WTC11 (cell line): ENCODE data around the gene TLE7. TPM values are rescaled to one million over a fixed set of nuclear protein-coding genes. Genes with fewer than 3 reads are reported as not detected.

ENCODE experiments used
- ATAC-seq: fragments of 200-7000 bp; cut with Tn5 transposase; 2 replicates; pipeline ENCODE4 v1.10.0; 2021; ENCODE audit warnings: mild to moderate bottlenecking, moderate library complexity
- CTCF ChIA-PET: fragments of 300-600 bp; sonication (Branson Sonifier 250); formaldehyde crosslinking; loops from one replicate; lab custom pipeline; 2021; ENCODE audit warnings: antibody characterized with exemption; lab: Charles Lee
- POLR2A ChIA-PET: fragments of 350-600 bp; sonication (Branson Sonifier 250); formaldehyde crosslinking; loops from one replicate; lab custom pipeline; 2021; ENCODE audit warnings: antibody characterized with exemption; lab: Charles Lee
- DNase-seq: peaks from one replicate; pipeline ENCODE4 v3.0.0; 2021; ENCODE audit warnings: low spot score
- H3K27ac Mint-ChIP-seq: 2 replicates; pipeline ENCODE4 v1.8.0; 2021; ENCODE audit warnings: mixed read lengths
- H3K27me3 Mint-ChIP-seq: 2 replicates; pipeline ENCODE4 v1.8.0; 2021; ENCODE audit warnings: low read depth, mild to moderate bottlenecking, moderate library complexity, mixed read lengths
- H3K36me3 Mint-ChIP-seq: 2 replicates; pipeline ENCODE4 v1.8.0; 2021; ENCODE audit warnings: mixed read lengths
- H3K4me1 Mint-ChIP-seq: 2 replicates; pipeline ENCODE4 v1.8.0; 2022; ENCODE audit warnings: mixed read lengths
- H3K4me3 Mint-ChIP-seq: 2 replicates; pipeline ENCODE4 v1.8.0; 2021; ENCODE audit warnings: mild to moderate bottlenecking, moderate library complexity, mixed read lengths
- H3K9me3 Mint-ChIP-seq: 2 replicates; pipeline ENCODE4 v1.8.0; 2021; ENCODE audit warnings: mixed read lengths
- ATF6 ChIP-seq: sonication (generic); formaldehyde crosslinking; IDR thresholded peaks from 2 replicates; pipeline ENCODE4 v1.8.1; 2023; ENCODE audit warnings: mild to moderate bottlenecking, missing genetic modification reagents
- CREM ChIP-seq: sonication (generic); formaldehyde crosslinking; IDR thresholded peaks from 2 replicates; pipeline ENCODE4 v1.8.1; 2022; ENCODE audit warnings: mild to moderate bottlenecking, missing genetic modification reagents, moderate library complexity
- E2F5 ChIP-seq: sonication (generic); formaldehyde crosslinking; IDR thresholded peaks from 2 replicates; pipeline ENCODE4 v1.8.1; 2022; ENCODE audit warnings: mild to moderate bottlenecking, moderate library complexity, missing genetic modification reagents
- ELF4 ChIP-seq: sonication (generic); formaldehyde crosslinking; IDR thresholded peaks from 2 replicates; pipeline ENCODE4 v1.8.1; 2022; ENCODE audit warnings: low read depth, mild to moderate bottlenecking, moderate library complexity, missing genetic modification reagents
- ESRRA ChIP-seq: sonication (generic); formaldehyde crosslinking; IDR thresholded peaks from 2 replicates; pipeline ENCODE4 v1.8.1; 2022; ENCODE audit warnings: mild to moderate bottlenecking, missing genetic modification reagents, borderline replicate concordance
- ETV6 ChIP-seq: sonication (generic); formaldehyde crosslinking; IDR thresholded peaks from 2 replicates; pipeline ENCODE4 v1.8.1; 2022; ENCODE audit warnings: mild to moderate bottlenecking, missing genetic modification reagents
- GABPB1 ChIP-seq: sonication (generic); formaldehyde crosslinking; IDR thresholded peaks from 2 replicates; pipeline ENCODE4 v1.8.1; 2023; ENCODE audit warnings: mild to moderate bottlenecking, missing genetic modification reagents
- HMGXB4 ChIP-seq: sonication (generic); formaldehyde crosslinking; IDR thresholded peaks from 2 replicates; pipeline ENCODE4 v1.8.1; 2023; ENCODE audit warnings: mild to moderate bottlenecking, moderate library complexity, missing genetic modification reagents
- IRF1 ChIP-seq: sonication (generic); formaldehyde crosslinking; IDR thresholded peaks from 2 replicates; pipeline ENCODE4 v1.8.0; 2023; ENCODE audit warnings: missing genetic modification reagents
- MYBL2 ChIP-seq: sonication (generic); formaldehyde crosslinking; IDR thresholded peaks from 2 replicates; pipeline ENCODE4 v1.8.1; 2023; ENCODE audit warnings: mild to moderate bottlenecking, moderate library complexity, missing genetic modification reagents
- NFE2L1 ChIP-seq: sonication (generic); formaldehyde crosslinking; IDR thresholded peaks from 2 replicates; pipeline ENCODE4 v1.8.1; 2023; ENCODE audit warnings: missing genetic modification reagents
- NFYB ChIP-seq: sonication (generic); formaldehyde crosslinking; conservative IDR thresholded peaks from 2 replicates; pipeline ENCODE4 v1.8.0; 2022; ENCODE audit warnings: low read depth, missing genetic modification reagents
- NR1H2 ChIP-seq: sonication (generic); formaldehyde crosslinking; IDR thresholded peaks from 2 replicates; pipeline ENCODE4 v1.9.0; 2021; ENCODE audit warnings: mild to moderate bottlenecking, moderate library complexity, missing genetic modification reagents
- SMAD3 ChIP-seq: sonication (generic); formaldehyde crosslinking; IDR thresholded peaks from 2 replicates; pipeline ENCODE4 v1.8.0; 2022; ENCODE audit warnings: missing genetic modification reagents, mild to moderate bottlenecking, borderline replicate concordance
- TP53 ChIP-seq: sonication (generic); formaldehyde crosslinking; IDR thresholded peaks from 2 replicates; pipeline ENCODE4 v1.8.1; 2023; ENCODE audit warnings: mild to moderate bottlenecking, missing genetic modification reagents
- ZMAT4 ChIP-seq: fragments of 250-450 bp; sonication (Bioruptor Pico); IDR thresholded peaks from 2 replicates; pipeline ENCODE4 v1.9.0; 2021; ENCODE audit warnings: mild to moderate bottlenecking
- ZNF232 ChIP-seq: sonication (generic); formaldehyde crosslinking; IDR thresholded peaks from 2 replicates; pipeline ENCODE4 v1.8.0; 2022; ENCODE audit warnings: mild to moderate bottlenecking, missing genetic modification reagents
- ZNF317 ChIP-seq: sonication (generic); formaldehyde crosslinking; IDR thresholded peaks from 2 replicates; pipeline ENCODE4 v1.8.1; 2023; ENCODE audit warnings: low read depth, mild to moderate bottlenecking, moderate library complexity, missing genetic modification reagents, borderline replicate concordance
- ZNF425 ChIP-seq: fragments of 250-450 bp; sonication (Bioruptor Pico); conservative IDR thresholded peaks from 2 replicates; pipeline ENCODE4 v1.9.0; 2021; ENCODE audit warnings: mild to moderate bottlenecking
- total RNA-seq: library from RNA; stranded (reverse); gene quantifications from 3 replicates; pipeline ENCODE4 v1.2.3, GENCODE V29; 2021

TLE7 gene
- total RNA-seq, 1 experiment from 2014 or later, result 0.55 TPM

- no peak for TF ChIP-seq ATF6 (CRISPR knock-in tag)
- TF ChIP-seq TP53 (CRISPR knock-in tag), result no peak
- TF ChIP-seq NFYB, result no peak
- TF ChIP-seq ZMAT4 (CRISPR knock-in tag), result no peak
Observed at GRCh38 chr16:71491054-71491453, 49.2 kb upstream of the TLE7 start (continued).

GRCh38 chr16:71490361-71490760 is 48.5 kb upstream of the TLE7 start:
- DNase-seq (no peak), ATAC-seq (no peak)
- H3K27ac Mint-ChIP-seq, result no peak overlapping the region
- CTCF ChIA-PET, result interaction anchor here (1.4 to 1.9 kb wide), 4 partner anchors 9 to 78 kb away, joined by 3 to 8 read pairs (median 5); no protein-coding TSS in a partner anchor
- TF ChIP-seq NR1H2 (CRISPR knock-in tag) (no peak), CREM (no peak), ZNF317 (CRISPR knock-in tag) (no peak), ZNF425 (CRISPR knock-in tag) (no peak), ZNF232 (CRISPR knock-in tag) (no peak), TP53 (CRISPR knock-in tag) (no peak), ESRRA (CRISPR knock-in tag) (no peak), HMGXB4 (no peak), GABPB1 (CRISPR knock-in tag) (no peak), NFE2L1 (CRISPR knock-in tag) (no peak), E2F5 (CRISPR knock-in tag) (no peak), ELF4 (no peak), ETV6 (CRISPR knock-in tag) (no peak), SMAD3 (CRISPR knock-in tag) (no peak), IRF1 (CRISPR knock-in tag) (no peak), MYBL2 (no peak)
- no peaks in the 10 kb centered on the region for H3K4me1 Mint-ChIP-seq
- POLR2A ChIA-PET, result interaction anchor here (1.4 kb wide), 1 partner anchor 11 kb away, joined by 3 read pairs; no protein-coding TSS in a partner anchor
- H3K4me3 Mint-ChIP-seq, result no peak overlapping the region
- H3K36me3 Mint-ChIP-seq, result no peaks in the 10 kb centered on the region
- no peaks in the 10 kb centered on the region for H3K9me3 Mint-ChIP-seq
- peaks cover 9% of the 10 kb centered on the region for H3K27me3 Mint-ChIP-seq
